GM18505 (cell line): ENCODE measurements around the gene ENC1.

Experiments used
- ATAC-seq: cut with Tn5 transposase; IDR thresholded peaks from one replicate; pipeline ENCODE4 v1.9.1; 2021; ENCODE audit not compliant: unreplicated experiment
- POLR2A ChIP-seq: IDR thresholded peaks from 4 replicates; pipeline ENCODE4 v1.6.1; 2011; ENCODE audit warnings: borderline replicate concordance; ENCODE audit not compliant: insufficient read depth, insufficient read length; ENCODE audit errors: extremely low read depth

The ENC1 gene

DNA sequence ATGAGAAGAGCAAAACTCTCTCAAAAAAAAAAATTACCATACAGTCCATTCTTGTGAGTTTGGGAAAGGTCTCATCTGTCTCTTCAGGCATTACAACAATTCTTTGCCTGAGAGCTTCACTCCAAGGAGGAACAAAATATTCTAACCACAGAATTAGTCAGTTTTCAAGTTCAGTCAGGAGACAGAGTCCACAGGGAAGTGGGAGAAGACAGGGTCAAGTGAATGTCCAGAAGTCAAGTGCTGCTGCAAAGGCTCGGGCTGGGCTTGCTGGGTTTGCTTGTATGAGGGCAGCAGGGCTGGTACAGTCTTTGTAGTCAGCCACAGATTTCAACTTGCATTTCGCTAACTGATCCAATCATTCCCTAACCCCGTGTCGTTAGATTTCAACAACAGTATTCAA lies 26.9 kb upstream of the ENC1 start:
- TF ChIP-seq POLR2A, result no peak
- no peak for ATAC-seq

DNA sequence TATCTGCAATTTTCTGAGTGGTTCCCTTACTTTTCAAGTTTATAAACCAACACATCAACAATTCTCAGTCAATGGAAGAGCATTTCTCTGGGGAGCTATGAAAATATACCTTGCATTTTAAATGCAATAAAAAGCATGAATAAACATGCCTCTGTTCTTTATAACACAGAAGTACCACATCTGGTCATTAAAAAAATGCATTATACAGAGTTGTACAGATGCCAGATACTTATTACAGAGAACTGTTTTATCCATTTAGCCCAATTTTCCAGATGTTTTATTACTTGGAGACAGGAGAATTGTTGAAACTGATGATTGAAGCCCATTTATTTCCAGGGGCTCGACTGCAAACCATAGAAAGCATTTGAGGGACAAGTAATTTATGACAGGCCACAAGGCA lies 25.3 kb upstream of the ENC1 start:
- no peak for TF ChIP-seq POLR2A
- ATAC-seq, result no peak

DNA sequence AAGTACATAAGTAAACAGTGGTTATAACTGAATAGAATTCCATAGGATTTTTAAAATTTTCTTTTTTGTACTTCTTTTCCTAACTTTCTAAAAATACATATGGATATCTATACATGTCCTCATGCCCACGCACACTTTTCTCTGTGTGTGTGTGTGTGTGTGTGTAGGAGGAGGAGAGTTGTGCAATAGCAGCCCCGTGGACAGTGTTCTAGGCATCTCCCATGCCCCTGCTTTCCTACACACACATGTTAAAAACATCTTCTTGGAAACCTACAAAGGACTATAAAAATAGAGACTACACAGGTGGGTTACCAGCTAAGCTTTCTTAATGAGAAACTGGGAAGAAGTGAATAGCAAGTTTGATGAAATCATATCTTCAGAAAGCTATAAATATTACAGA lies 24.7 kb upstream of the ENC1 start:
- no peak for ATAC-seq
- no peak for TF ChIP-seq POLR2A

GRCh38 chr5:74664551-74664950 lies 24.0 kb upstream of the ENC1 start:
- ATAC-seq, result no peak
- TF ChIP-seq POLR2A, result no peak

- TF ChIP-seq POLR2A, result no peak
- ATAC-seq, result no peak
These were observed 20.3 kb upstream of the ENC1 start for GRCh38 chr5:74660873-74661272.

GRCh38 chr5:74660140-74660539 lies 19.6 kb upstream of the ENC1 start:
- no peak for TF ChIP-seq POLR2A
- no peak for ATAC-seq

DNA sequence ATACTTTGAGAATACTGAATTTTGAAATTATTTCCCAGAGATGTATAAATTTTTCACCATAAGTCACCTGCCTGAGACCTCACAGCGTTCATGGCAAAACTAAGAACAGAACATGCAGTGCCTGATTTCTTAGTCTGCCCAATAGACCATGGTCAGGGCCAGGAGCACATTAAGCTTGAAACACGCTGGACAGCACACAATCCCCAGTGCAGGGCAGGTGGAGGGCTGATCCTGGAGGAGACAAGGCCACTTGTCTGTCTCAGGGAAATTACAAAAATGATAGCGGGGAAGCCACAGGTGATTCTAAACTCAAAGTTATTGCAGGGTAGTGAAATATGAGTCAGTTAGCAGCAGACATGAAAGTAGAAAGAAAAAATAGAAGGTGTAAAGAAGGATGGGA lies 18.6 kb upstream of the ENC1 start:
- TF ChIP-seq POLR2A, result no peak
- no peak for ATAC-seq

DNA sequence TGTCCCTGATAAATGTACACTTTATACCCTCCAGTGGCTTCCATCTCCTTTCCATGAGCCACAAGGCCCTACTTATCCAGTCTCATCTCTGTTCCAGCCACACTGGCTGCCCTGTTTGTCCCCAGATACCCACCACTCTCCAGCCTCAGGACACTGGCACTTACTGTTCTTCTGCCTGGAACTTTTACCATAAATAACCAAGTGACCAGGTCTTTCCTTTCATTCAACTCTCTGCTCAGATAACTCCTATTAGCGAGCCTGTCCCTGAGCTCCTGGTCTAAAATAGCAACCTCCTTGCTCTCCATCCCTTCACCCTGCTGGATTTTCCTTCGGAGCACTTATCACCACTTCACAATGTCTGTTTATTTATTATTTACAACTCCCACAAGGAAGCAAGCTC lies 16.6 kb upstream of the ENC1 start:
- TF ChIP-seq POLR2A, result no peak
- ATAC-seq, result no peak

DNA sequence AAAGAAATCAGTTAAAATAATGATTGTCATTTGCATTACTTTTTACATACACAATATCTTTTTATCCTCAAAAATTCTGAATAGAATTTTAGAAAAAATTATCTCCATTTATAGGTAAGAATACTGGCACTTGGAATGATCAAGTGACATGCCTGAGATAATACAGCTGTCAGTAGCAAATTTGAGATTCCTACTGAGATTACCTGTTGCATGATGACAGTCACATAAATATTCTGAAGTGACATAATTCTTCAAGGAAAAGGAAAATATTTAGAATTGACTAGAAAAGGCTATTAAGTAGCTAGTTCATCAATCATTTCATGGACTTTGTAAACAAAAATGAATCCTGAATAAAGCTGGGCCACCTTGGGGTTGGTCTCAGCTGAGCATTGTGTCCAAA lies 15.2 kb upstream of the ENC1 start:
- ATAC-seq, result no peak
- TF ChIP-seq POLR2A, result no peak

DNA sequence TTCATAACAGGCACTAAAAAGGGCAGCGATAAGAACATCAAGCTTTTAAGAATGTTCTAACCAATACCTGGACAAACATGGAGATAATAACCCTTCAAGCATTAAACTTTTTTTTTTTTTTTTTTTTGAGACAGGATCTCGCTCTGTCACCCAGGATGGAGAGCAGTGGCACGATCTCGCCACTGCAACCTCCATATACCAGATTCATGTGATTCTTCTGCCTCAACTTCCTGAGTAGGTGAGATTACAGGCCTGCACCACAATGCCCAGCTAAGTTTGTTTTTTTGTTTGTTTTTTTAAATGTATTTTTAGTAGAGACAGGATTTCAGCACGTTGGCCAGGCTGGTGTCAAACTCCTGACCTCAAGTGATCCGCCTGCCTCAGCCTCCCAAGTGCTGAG lies 14.7 kb upstream of the ENC1 start:
- TF ChIP-seq POLR2A, result no peak
- no peak for ATAC-seq

DNA sequence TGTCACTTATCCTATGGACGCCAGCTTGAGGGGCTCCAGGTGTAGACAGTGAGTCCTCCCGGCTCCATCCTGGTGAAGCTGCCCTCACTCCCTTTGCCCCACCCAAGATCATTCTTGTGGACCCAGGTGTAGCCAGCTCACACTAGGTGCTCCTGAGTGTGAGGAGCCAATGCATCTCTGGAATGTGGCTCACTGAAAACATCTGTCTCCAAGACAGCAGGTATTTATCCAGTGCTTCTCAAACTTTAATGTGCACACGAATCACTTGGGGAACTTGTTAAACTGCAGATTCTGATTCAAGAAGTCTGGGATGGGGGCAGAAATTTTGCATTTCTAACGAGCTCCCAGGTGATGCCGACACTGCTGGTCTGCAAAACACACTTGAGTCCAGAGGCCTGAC lies 13.5 kb upstream of the ENC1 start:
- no peak for ATAC-seq
- TF ChIP-seq POLR2A, result no peak

DNA sequence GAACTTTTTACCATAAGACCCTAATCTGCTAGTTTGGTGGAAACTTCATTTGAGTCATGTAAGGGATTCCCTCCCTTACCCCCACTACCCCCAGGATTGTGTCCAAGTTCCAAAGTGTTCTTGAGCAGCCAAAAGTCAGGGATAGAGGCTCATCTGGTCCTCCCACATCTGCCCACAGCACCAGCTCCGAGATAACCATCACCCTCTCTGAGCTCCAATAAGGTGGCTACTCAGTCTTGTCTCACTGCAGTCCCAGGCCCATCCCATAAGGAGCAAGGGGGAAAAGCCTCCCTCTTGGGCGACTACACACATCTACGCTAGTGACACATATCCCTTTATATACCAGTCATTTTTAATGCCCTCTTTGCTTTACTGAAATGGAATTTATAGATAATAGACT lies 12.0 kb upstream of the ENC1 start:
- no peak for ATAC-seq
- TF ChIP-seq POLR2A, result no peak

GRCh38 chr5:74651710-74652109 lies 11.2 kb upstream of the ENC1 start:
- no peak for TF ChIP-seq POLR2A
- no peak for ATAC-seq

GRCh38 chr5:74649421-74649973 lies 9.0 kb upstream of the ENC1 start:
- TF ChIP-seq POLR2A, result no peak
- ATAC-seq, result no peak

GRCh38 chr5:74648835-74649293 lies 8.3 kb upstream of the ENC1 start:
- ATAC-seq, result no peak
- TF ChIP-seq POLR2A, result no peak
